Stimulated activated CD4-positive, alpha-beta T cell treated with anti-CD3 and anti-CD28 coated beads, Interleukin-4, amount 100 ng/mL, for 1 hour (primary cell): ENCODE results near the gene NFIC.
"Not testable (repeated sequence)": the region's sequence is repeated elsewhere in the genome, so short reads cannot be mapped to it uniquely, and the experiment has no call there.

ENCODE experiments used
- DNase-seq: peaks from one replicate; pipeline ENCODE4 v3.0.0-alpha.2; 2020

The NFIC gene

DNA sequence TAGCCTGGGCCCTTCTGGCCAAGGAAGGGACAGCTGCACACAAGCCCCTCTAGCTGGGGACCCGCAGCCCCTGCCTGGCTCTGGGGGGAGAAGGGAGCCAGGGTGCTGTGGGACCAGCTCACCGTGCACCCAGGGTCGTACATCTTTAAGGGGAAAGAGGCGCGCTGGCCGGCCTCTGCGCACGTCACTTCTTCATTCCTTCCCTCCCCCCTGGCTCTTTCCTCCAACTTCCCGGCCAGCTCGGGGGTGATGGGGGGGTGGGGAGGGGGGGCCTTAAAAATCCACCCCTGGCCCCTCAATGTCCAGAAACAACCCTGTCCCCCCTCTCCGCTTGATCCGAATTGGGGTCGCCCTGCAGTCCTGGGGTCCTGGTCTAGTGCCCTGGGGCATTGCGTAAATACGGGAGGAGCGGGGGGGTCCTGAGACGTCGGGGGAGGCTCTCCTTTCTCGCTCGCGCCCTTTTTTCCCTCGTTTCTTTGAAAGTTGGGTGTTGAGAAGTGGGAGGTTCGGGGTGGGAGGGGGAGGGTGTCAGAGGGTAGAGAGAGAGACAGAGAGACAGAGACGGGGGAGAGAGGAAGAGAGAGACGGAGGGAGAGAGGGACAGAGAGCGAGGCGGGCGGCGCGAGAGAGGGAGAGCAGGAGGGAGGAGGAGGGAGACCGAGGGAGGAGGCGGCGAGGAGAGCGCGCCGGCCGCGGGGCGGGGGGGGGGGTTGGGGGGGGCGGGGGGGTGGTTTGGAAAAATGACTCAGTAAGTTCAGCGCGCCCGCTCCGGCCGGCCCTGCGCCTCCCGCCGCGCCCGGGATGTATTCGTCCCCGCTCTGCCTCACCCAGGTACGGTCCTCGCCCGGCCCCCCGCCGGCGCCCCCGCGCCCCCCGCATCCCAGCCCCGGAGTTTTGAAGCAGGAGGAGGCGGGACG is at the start of gene NFIC:
Gene NFIC, plus strand, starts transcription at position 748 of the 917 bp plus-strand sequence. Its CDS starts 54 bp downstream, at position 802.
- peak; percentile 54 for DNase-seq

DNA sequence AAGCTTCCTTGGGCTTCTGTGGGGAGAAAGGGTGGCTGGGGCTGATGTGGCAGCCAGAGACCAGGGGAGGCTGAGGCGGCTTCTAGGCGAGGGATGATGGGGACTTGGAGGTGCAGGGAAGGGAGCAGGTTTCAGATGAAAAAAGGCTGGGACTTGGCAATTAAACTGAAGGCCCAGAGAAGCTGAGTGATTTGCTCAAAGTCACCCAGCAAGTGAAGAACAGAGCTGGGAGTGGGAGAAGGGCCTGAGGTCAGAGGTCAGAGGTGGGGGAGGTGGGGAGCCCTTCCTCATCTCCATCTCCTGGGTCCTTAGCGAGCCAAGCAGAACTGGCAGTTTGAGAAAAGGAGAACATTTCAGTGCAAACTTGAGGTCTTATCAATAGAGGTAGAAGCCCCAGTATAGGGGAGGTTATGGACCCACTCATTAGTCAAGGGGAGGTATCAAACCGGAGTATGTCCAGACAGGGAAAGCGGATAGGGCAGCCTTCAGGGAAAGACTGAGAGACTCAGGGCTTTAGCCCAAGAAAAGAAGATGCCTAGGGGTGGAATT is 49.6 kb upstream of the NFIC start:
- DNase-seq, result no peak

GRCh38 chr19:3319643-3320353 is 46.6 kb upstream of the NFIC start:
- DNase-seq, result no peak

- no peak for DNase-seq
These were observed 46.1 kb upstream of the NFIC start for GRCh38 chr19:3320354-3320670.

GRCh38 chr19:3320853-3321252 is 45.5 kb upstream of the NFIC start:
- DNase-seq, result no peak

DNA sequence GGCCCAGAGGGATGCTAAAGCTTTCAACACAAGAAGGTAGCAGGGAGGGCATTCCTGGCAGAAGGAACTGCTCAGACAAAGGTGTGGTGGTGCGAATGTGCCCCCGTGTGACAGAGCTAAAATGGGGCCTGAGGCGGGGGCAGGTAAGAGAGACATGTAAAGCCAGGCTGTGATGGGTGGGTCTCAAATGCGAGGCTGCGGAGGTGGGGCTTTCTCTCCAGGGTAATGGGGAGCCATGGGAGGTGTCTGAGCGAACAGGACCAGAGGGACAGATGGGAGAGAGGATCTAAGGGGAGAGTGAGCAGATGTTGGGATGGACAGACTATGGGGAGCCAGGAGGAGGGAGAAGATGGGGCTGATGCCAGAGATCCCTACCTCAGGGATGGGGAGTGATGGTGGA is 44.7 kb upstream of the NFIC start:
- no peak for DNase-seq

DNA sequence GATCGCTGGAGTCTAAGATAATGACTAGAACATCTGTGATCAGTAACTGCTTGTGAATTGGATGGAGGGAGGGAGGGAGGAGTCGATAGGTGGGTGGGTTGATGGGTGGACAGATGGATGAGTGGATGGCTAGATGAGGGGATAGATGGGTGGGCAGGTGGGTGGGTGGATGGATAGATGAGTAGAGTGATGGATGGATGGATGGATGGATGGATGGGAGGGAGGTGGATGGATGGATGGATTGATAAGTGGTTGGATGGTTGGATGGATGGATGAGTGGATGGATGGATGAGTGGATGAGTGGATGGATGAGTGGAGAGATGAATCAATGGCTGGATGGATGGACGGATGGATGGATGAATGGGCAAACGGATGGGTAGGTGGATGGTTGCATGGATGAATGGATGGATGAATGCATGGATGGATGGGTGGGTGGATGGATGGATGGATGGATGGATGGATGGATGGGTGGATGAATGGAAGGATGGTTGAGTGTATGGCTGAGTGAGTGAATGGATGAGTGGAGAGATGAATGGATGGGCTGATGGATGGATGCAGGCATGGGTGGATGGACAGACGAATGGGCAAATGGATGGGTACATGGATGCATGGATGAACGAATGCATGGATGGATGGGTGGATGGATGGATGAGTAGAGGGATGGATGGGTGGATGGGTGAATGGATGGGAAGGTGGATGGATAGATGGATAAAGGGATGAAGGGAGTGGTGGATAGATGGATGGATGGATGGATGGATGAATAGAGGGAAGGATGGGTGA is 44.0 kb upstream of the NFIC start:
- DNase-seq, result no peak

DNA sequence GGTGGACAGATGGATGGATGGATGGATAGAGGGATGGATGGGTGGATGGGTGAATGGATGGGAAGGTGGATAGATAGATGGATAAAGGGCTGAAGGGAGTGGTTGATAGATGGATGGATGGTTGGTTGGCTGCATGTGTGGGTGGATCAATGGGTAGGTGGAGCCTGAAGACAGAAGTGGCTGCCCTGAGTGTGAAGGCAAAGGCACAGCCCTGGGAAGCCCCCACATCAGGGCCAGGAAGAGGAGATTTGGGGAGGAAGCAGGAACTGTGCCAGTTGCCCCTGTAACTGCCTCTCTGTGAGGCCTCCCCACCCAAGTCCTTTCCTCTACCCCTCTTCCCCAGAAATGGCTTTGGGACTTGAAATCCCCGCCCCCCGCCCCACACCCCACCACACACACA is 43.4 kb upstream of the NFIC start:
- no peak for DNase-seq

GRCh38 chr19:3323658-3324057 is 42.7 kb upstream of the NFIC start:
- DNase-seq, result no peak

DNA sequence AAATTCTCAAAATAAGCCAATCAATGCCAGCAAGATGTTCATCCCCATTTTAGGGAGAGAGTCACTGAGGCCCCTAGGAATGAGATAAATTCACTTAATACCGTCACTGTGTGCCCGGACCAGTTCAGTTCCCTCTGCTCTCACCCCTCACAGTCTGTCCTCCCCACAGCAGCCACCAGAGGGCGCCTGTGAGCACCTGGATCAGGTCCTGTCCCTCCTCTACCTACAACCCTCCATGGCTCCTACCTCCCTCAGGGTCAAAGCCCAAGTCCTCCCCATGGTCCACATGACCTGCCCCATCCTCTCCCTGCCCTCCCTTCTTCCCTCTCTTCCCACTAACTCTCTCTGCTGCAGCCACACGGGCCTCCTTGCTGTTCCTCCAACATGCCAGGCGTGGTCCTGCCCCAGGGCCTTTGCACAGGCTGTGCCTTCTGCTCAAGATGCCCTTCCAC is 42.0 kb upstream of the NFIC start:
- peak; percentile 79 for DNase-seq

DNA sequence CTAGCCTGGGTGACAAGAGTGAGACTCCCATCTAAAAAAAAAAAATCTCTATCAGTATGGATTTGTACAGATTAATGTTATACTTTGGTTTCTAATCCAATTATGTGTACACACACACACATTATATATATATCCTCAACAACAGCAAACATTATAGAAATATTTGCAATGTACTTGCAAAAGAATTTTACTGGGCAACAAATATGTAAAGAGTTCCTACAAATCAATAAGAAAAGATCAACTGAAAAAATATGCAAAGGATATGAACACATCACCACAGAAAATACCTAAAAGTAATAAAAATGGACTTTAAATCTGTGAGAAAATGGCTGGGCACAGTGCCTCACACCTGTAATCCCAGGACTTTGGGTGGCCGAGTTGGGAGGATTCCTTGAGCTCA is 40.9 kb upstream of the NFIC start:
- DNase-seq, result no peak

DNA sequence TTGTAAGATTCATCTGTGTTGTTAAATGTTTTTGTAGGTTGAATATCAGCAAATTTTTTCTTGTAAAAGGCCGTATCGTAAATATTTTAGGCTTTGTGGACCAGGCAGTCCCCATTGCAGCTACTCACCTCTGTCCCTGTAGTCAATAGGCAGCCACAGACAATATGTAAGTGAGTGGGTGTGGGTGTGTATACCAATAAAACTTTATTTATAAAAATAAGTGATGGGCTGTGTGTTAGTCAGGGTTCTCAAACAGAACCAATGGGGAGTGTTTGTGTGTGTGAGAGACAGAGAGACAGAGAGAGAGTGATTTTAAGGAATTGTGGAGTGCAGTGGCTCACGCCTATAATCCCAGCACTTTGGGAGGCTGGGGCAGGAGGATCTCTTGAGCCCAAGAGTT is 37.6 kb upstream of the NFIC start:
- no peak for DNase-seq

DNA sequence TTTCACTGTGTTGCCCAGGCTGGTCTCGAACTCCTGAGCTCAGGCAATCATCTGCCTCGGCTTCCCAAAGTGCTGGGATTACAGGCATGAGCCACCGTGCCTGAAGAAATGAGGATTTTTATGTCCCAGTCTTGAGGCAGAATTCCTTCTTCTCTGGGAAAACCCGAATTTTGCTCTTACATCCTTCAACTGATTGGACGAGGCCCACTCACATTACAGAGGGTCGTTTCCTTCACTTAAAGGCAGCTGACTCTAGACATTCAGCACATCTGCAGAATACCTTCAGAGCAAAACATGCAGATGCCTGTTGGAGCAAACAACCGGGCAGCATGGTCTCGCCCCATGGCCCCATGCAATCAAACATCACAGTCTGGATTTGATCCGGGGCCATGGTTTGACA is 36.3 kb upstream of the NFIC start:
- no peak for DNase-seq

GRCh38 chr19:3332232-3332631 is 34.2 kb upstream of the NFIC start:
- not testable (repeated sequence) for DNase-seq

DNA sequence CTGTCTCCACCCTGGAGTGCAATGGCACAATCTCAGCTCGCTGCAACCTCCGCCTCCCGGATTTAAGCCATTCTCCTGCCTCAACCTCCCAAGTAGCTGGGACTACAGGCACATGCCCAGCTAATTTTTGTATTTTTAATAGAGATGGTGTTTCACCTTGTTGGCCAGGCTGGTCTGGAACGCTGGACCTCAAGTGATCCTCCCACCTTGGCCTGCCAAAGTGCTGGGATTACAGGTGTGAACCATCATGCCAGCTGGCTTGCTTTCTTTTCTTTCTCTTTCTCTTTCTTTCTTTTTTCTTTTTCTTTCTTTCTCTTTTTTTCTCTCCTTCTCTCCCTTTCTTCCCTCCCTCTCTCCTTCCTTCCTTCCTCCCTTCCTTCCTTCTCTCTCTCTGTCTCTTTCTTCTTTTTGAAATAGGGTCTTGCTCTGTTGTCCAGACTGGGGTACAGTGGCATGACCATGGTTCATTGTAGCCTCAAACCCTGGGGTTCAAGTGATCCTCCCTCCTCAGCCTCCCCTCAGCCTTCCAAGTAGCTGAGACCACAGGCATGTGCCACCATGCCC is 33.3 kb upstream of the NFIC start:
- DNase-seq, result no peak

DNA sequence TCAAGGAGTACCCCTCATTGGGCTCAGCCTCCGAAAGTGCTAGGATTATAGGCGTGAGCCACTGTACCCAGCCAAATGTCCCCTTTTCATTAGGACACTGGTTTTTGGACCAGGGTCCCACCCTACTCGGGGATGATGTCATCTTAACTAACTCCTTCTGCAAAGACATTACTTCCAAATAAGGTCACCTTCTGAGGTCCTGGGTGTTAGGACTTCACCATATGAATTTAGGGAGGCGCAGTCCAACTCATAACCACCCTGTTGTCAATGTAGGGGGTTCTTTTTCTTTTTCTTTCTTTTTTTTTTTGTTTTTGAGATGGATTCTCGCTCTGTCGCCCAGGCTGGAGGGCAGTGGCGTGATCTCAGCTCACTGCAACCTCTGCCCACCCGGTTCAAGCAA is 32.7 kb upstream of the NFIC start:
- DNase-seq, result no peak

DNA sequence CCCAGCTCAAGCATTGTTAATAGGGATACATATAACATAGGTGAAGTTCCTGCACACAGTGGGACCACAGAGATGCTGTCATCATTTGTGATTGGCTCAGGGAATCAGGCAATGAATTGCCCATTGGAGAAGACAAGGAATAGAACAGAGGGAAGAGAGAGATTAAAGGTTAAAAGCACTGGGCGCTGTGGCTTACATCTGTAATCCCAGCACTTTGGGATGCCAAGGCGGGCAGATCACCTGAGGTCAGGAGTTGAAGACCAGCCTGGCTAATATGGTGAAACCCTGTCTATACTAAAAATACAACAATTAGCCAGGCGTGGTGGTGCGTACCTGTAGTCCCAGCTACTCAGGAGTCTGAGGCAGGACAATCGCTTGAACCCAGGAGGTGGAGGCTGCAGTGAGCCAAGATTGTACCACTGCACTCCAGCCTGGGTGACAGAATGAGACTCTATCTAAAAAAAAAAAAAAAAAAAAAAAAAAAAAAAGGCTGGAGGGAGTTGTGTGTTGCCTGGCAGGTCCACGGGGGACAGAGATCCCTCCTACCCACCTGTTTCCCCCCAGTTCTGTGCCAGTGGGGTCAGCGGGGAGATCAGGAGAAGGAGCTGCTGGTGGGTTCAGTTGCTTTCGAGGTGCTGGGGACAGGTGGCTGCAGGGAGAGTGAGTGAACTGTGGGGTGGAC is 31.5 kb upstream of the NFIC start:
- DNase-seq, result not testable (repeated sequence)

- DNase-seq, result no peak
These were observed 30.7 kb upstream of the NFIC start for GRCh38 chr19:3335431-3336350.

DNA sequence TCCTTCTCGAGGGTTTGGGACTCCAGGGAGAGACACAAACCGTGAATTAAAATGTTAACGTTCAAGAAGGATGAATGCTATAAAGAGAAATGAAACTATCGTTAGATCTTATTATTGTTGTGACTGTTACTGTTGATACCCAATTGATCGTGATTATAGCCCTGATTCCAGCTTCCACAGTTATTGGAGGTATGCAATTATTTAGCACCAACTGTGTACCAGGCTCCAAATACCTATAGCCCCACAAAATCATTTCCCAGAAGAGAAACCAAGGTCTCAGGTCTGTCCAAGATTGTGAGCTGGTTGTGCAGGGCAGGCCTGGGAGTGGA is 30.1 kb upstream of the NFIC start:
- DNase-seq, result no peak

- no peak for DNase-seq
These were observed 29.5 kb upstream of the NFIC start for GRCh38 chr19:3336680-3337523.
